ENCODE measurements around the gene IL4I1. TPM values are rescaled to one million over a fixed set of nuclear protein-coding genes. Genes with fewer than 3 reads are reported as not detected.

IL4I1 gene
- total RNA-seq, 1 experiment from 2014 or later: 0.71 TPM

DNA sequence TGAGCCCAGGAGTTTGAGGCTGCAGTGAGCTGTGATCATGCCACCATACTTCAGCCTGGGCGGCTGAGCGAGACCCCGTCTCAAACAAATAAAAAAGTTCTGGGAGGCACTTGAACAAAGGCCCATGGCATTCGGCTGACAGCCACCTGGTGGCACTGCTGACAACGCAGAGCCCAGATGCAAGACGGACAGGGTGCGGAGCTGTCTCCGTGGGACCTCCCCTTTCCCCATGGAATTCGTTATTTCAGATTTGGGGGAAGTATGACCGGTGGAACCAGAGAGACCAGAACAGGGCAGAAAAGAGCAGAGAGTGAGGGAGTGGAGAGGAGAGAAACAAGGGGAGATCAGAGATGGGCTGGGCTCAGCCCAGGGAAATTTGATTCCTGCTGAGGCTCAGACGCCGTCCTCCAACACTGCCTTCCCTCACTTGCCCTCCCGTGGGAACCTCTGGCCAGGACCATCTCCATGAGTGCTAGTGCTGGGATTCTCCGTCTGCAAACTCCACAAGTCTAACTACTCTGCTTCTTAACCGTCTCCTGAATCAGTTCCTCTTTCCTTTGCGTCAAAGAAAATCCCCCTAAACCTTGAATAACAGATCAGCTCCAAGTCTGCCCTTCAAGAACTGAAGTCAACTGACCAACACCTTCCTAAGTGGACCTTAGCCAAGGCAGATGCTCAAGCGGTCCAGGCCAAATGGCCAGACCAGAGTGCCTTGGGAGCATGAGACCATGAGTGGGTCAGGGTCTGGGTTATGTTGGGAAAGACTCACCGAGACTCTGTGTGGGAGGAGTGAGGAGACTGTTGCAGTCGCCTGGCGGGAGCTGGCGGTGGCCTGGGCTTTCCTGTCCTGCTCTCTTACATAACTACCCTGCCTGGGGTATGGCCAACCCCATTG, 20.4 kb upstream of the IL4I1 start:
- POLR2A ChIA-PET: no interaction called here
- peak; percentile 67 for ATAC-seq
- no TSS peak for BruUV-seq (replicated peaks)

DNA sequence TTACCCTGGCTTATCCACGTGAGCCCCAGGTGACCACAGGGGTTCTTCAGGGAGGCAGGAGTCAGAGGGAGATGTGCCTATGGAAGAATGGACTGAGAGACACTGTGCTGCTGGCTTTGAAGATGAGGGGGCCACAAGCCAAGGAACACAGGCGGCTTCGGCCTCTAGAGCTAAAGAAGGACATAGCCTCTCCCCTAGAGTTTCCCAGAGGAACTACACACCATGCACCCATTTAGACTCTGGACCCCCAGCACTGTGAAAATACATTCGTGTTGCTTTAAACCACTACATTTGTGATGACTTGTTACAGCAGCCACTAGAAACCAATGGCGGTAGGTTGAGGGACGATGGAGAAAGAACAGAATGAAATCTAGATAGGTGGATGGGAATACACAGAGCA, 18.6 kb upstream of the IL4I1 start:
- no TSS peak for BruUV-seq (replicated peaks)
- no peaks in the 10 kb centered on the region for H4K20me1 ChIP-seq (ENCODE audit: insufficient read depth)
- RAD21 ChIA-PET (ENCODE audit: low non-redundant PET in 1 of 2, low total read pairs in 2 of 2, uncharacterized antibody in 2 of 2, unreplicated experiment in 2 of 2): no interaction called here

More for the DNA sequence above, 20.4 kb upstream of the IL4I1 start:
- Histone ChIP-seq H3K27ac (ENCODE audit: low read depth, low read length) (no peak overlapping the region), H3K4me3 (replicated peaks in 1 of 2; ENCODE audit: low read depth in 1 of 2, low read length in 2 of 2) (no peak overlapping the region), H3K4me2 (ENCODE audit: low read length) (no peak overlapping the region), H3K27me3 (ENCODE audit: insufficient read depth, low read length) (no peaks in the 10 kb centered on the region), H3K79me2 (ENCODE audit: insufficient read depth, low read length) (peaks cover 96% of the 10 kb centered on the region), H3K9me3 (ENCODE audit: control insufficient read depth in 1 of 2, insufficient read depth in 1 of 2, low read depth in 1 of 2, low read length in 2 of 2) (no peaks in the 10 kb centered on the region), H3K36me3 (ENCODE audit: control insufficient read depth in 1 of 2, insufficient read depth in 2 of 2, low read length in 2 of 2) (peaks cover 34 to 48% of the 10 kb centered on the region in 2 experiments), H4K20me1 (ENCODE audit: insufficient read depth) (peaks cover 6% of the 10 kb centered on the region; the same call in 1 of the 2 replicates), H3K9ac (ENCODE audit: low read length) (no peak overlapping the region), H2AFZ (ENCODE audit: low read depth, low read length, poor library complexity, severe bottlenecking) (no peak overlapping the region), H3K4me1 (ENCODE audit: control insufficient read depth in 1 of 2, insufficient read depth in 2 of 2, low read length in 2 of 2) (no peaks in the 10 kb centered on the region), H3K9me2 (ENCODE audit: insufficient read depth) (no peaks in the 10 kb centered on the region)
- intact Hi-C loops (cut with micrococcal nuclease): no loop called here
- no peak for DNase-seq (ENCODE audit: low read depth, low spot score)
- no peak for TF ChIP-seq EGR1 (IDR thresholded peaks at IDR 0.05; ENCODE audit: low read depth)
- TF ChIP-seq, protein P1, sequence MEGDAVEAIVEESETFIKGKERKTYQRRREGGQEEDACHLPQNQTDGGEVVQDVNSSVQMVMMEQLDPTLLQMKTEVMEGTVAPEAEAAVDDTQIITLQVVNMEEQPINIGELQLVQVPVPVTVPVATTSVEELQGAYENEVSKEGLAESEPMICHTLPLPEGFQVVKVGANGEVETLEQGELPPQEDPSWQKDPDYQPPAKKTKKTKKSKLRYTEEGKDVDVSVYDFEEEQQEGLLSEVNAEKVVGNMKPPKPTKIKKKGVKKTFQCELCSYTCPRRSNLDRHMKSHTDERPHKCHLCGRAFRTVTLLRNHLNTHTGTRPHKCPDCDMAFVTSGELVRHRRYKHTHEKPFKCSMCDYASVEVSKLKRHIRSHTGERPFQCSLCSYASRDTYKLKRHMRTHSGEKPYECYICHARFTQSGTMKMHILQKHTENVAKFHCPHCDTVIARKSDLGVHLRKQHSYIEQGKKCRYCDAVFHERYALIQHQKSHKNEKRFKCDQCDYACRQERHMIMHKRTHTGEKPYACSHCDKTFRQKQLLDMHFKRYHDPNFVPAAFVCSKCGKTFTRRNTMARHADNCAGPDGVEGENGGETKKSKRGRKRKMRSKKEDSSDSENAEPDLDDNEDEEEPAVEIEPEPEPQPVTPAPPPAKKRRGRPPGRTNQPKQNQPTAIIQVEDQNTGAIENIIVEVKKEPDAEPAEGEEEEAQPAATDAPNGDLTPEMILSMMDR (IDR thresholded peaks at IDR 0.05 in 2 of 3, conservative IDR thresholded peaks at IDR 0.05 in 1 of 3; ENCODE audit: borderline replicate concordance in 1 of 3, insufficient read depth in 1 of 3, low read depth in 2 of 3, low read length in 2 of 3): peak in 1 of 3 experiments; percentile 49; a peak in 3 of 6 replicates
- RAD21 ChIA-PET (ENCODE audit: low non-redundant PET in 1 of 2, low total read pairs in 2 of 2, uncharacterized antibody in 2 of 2, unreplicated experiment in 2 of 2): no interaction called here
- CTCF ChIA-PET: no interaction called here

More for the DNA sequence above, 18.6 kb upstream of the IL4I1 start:
- DNase-seq (ENCODE audit: low read depth, low spot score): no peak
- Histone ChIP-seq H3K4me1 (ENCODE audit: control insufficient read depth in 1 of 2, insufficient read depth in 2 of 2, low read length in 2 of 2) (no peaks in the 10 kb centered on the region), H3K4me2 (ENCODE audit: low read length) (no peak overlapping the region), H3K4me3 (replicated peaks in 1 of 2; ENCODE audit: low read depth in 1 of 2, low read length in 2 of 2) (no peak overlapping the region), H3K9me2 (ENCODE audit: insufficient read depth) (no peaks in the 10 kb centered on the region), H3K27ac (ENCODE audit: low read depth, low read length) (no peak overlapping the region), H2AFZ (ENCODE audit: low read depth, low read length, poor library complexity, severe bottlenecking) (no peak overlapping the region), H3K27me3 (ENCODE audit: insufficient read depth, low read length) (no peaks in the 10 kb centered on the region), H3K9me3 (ENCODE audit: control insufficient read depth in 1 of 2, insufficient read depth in 1 of 2, low read depth in 1 of 2, low read length in 2 of 2) (no peaks in the 10 kb centered on the region), H3K9ac (ENCODE audit: low read length) (no peak overlapping the region), H3K36me3 (ENCODE audit: control insufficient read depth in 1 of 2, insufficient read depth in 2 of 2, low read length in 2 of 2) (peaks cover 38 to 45% of the 10 kb centered on the region in 2 experiments), H3K79me2 (ENCODE audit: insufficient read depth, low read length) (peaks cover 95% of the 10 kb centered on the region)
- POLR2A ChIA-PET: no interaction called here
- no peak for TF ChIP-seq EZH2 (IDR thresholded peaks at IDR 0.05)
- TF ChIP-seq, protein P1 (IDR thresholded peaks at IDR 0.05 in 2 of 3, conservative IDR thresholded peaks at IDR 0.05 in 1 of 3; ENCODE audit: borderline replicate concordance in 1 of 3, insufficient read depth in 1 of 3, low read depth in 2 of 3, low read length in 2 of 3): peak in 2 of 3 experiments; percentile 46; a peak in 4 of 6 replicates
- peak; percentile 32; the same call in 1 of the 2 replicates for ATAC-seq
- intact Hi-C loops (cut with micrococcal nuclease): no loop called here
- CTCF ChIA-PET: interaction anchor here (1.2 kb wide), 1 partner anchor 13 kb away, joined by 3 read pairs; the partner anchor contains the start of gene ATF5
